ENCODE data around the gene KCNN1. TPM values are rescaled to one million over a fixed set of nuclear protein-coding genes. Genes with fewer than 3 reads are reported as not detected.

KCNN1 gene
- 0.51 TPM in 1 of 2 replicates, not detected in the other for total RNA-seq

DNA sequence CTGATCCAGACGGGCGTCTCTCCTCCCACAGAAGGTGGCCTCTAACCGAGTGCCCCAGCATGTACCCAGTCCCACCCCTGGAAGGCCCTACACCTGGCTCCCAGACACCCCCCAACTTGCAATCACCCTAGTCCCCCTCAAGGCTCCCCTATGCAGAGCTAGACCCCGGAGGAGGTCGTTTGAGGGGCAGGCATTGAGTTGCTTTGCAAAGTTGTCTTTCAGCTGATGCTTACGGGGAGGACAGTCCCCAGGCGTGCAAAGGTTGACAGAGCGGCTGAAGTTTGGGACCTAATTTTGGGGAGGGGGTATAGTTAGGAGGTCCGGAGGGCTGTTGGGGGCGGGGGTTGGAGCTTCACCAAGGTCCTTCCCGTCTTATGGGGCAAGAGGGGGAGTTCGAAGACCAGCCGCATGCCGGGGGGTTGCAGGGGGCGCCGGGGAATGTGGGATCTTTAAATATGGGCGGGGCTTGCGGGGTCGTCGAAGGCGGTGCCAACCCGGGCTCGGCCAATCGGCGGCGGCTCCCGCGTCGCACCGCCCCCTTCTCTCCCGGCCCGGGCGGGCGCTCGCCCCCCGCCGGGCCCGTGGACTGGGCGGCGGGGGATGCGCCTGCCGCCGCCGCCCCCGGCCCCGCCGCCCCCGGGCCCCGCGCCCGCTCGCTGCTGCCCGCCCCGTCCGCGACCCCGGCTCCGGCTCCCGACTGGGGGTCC, at the start of gene KCNN1:
KCNN1 (plus strand) TSS at position 558 of the 707 bp plus-strand sequence. CDS start 6,782 bp downstream, outside the sequence.

DNA sequence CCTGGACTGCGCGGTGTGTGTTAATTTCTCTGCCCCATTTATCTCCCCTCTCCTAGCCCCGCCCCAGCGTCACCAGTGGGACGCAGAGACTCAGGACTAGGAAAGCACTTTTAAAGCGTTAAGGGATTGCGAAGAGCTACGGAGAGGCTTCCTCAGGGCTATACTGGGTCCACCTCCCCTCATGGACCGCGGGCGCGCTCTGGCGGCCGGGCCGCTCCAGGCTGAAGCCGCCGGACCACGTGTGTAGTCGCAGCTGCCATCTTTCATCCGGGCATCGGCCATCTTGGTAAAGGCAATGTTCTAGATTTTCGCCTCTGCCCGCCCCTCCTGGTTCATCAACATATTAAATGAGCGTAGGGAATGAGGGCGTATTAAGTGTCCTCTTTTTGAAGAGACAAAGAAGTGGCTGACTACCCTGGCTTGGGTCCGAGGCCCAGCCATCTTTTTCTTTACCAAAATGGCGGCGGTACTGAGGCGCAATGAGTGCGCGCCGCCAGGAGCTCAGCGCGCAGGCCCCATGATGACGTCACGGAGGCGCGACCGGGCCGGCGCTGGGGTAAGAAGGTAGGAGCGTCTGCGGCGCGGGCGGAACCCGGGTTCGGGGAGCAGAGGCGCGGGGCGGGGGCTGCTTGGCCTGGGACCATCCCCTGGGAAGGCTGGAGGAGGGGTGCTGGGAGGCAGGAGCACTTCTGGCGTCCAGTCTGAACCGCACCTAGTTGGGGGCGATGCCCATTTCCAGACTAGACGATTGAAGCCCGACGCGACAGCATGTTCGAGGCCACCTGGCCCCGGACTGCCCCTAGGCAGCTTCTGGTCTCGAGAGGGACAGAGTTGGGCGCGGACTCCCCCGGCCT, 34.2 kb upstream of the KCNN1 start, which contains the start of gene CCDC124:
CCDC124 (plus strand) TSS at position 531 of the 854 bp plus-strand sequence. CDS start 3,406 bp downstream, outside the sequence.

DNA sequence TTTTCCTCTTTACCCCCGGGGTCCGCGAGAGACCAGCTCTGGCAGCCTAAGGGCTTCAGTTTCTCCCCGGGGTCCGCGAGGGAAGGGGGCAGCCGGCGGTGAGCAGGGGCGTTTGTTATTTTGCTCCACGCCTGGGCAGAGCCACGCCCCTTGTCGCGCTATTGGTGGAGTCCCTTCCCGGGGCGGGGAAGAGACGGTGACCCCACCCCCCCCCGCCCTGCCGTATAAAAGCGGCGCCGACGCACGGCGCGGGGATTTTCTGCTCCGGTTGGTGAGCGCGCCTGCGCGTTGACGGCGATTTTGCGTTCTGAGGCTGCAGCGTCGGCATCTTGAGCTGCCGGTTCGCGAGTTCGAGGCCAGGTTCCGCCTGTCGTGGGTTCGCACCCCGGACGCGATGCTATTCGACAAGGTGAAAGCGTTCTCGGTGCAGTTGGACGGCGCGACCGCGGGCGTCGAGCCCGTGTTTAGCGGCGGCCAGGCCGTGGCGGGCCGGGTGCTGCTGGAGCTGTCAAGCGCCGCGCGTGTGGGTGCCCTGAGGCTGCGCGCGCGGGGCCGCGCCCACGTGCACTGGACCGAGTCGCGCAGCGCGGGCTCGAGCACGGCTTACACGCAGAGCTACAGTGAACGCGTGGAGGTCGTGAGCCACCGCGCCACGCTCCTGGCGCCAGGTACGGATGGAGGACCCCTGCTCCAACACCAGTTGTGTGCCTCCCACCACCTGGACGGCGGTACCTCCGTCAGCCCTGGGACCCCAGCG, 41.2 kb downstream of the KCNN1 start, which contains the start of gene ARRDC2:
ARRDC2 (plus strand) TSS at position 254 of the 757 bp plus-strand sequence; CDS start at position 395, 141 bp downstream.

Other genes starting within 250 kb of the KCNN1 start
- 34.0 and 38.6 TPM in 2 replicates for gene MAP1S, start 247.6 kb upstream of the KCNN1 start, total RNA-seq
- 0.09 and 1.9 TPM in 2 replicates for gene FCHO1, start 215.6 kb upstream of the KCNN1 start, total RNA-seq
- gene B3GNT3, start 172.0 kb upstream of the KCNN1 start, total RNA-seq, result not detected in 2 replicates
- gene INSL3, start 145.6 kb upstream of the KCNN1 start, total RNA-seq, result not detected in 2 replicates
- 3.1 and 8.5 TPM in 2 replicates for gene JAK3, start 119.1 kb upstream of the KCNN1 start, total RNA-seq
- gene RPL18A, start 107.2 kb upstream of the KCNN1 start, total RNA-seq, result 2,158 and 3,184 TPM in 2 replicates
- not detected in 2 replicates for gene SLC5A5, start 95.2 kb upstream of the KCNN1 start, total RNA-seq
- 39.5 and 51.2 TPM in 2 replicates for gene CCDC124, start 34.1 kb upstream of the KCNN1 start, total RNA-seq
- gene ARRDC2, start 41.1 kb downstream of the KCNN1 start, total RNA-seq, result 11.4 and 13.3 TPM in 2 replicates
- not detected in 2 replicates for gene IL12RB1, start 119.8 kb downstream of the KCNN1 start, total RNA-seq
- 4.3 and 7.1 TPM in 2 replicates for gene MAST3, start 130.7 kb downstream of the KCNN1 start, total RNA-seq
- 48.8 and 49.8 TPM in 2 replicates for gene PIK3R2, start 186.1 kb downstream of the KCNN1 start, total RNA-seq
- gene IFI30, start 206.7 kb downstream of the KCNN1 start, total RNA-seq, result 3.5 TPM in 1 of 2 replicates, not detected in the other
- gene MPV17L2, start 226.1 kb downstream of the KCNN1 start, total RNA-seq, result 36.8 and 55.7 TPM in 2 replicates
- gene RAB3A, start 236.9 kb downstream of the KCNN1 start, total RNA-seq, result 2.0 and 2.2 TPM in 2 replicates

Data from pericardium fibroblast (primary cell).